ENCODE results near the gene DMAC2.
"Not testable (repeated sequence)": the region's sequence is repeated elsewhere in the genome, so short reads cannot be mapped to it uniquely, and the experiment has no call there.

DMAC2 gene

GRCh38 chr19:41435376-41435775 is 4.3 kb downstream of the DMAC2 start:
- H3K9me3 ChIP-seq (ENCODE audit: control extremely low read depth in 1 of 5, control insufficient read depth in 4 of 5, insufficient read depth in 2 of 5, low read depth in 1 of 5, low read length in 4 of 5); H3K27ac ChIP-seq (ENCODE audit: insufficient read depth in 1 of 2, low read depth in 1 of 2, low read length in 2 of 2, poor library complexity in 1 of 2, severe bottlenecking in 2 of 2); DNase-seq; H3K4me3 ChIP-seq (ENCODE audit: control insufficient read depth in 1 of 7, extremely low read depth in 1 of 7, insufficient read depth in 4 of 7, low read depth in 2 of 7, low read length in 6 of 7); H3K27me3 ChIP-seq (replicated peaks in 2 of 5; ENCODE audit: control insufficient read depth in 4 of 5, insufficient read depth in 5 of 5, low read length in 4 of 5): not testable (repeated sequence)
- 100% methylated on average over 11 of the region's 11 CpGs for WGBS (ENCODE audit: insufficient coverage)
- Histone ChIP-seq H3K36me3 (ENCODE audit: control insufficient read depth in 4 of 4, insufficient read depth in 4 of 4, low read length in 3 of 4) (peaks cover 0 to 41% (median 24%) of the 10 kb centered on the region in 4 experiments), H3K4me1 (ENCODE audit: control extremely low read depth in 1 of 4, control insufficient read depth in 4 of 4, insufficient read depth in 4 of 4, low read length in 3 of 4) (peaks cover 4 to 37% (median 28%) of the 10 kb centered on the region in 4 experiments)
- CTCF ChIA-PET = interaction anchor here (0.6 to 2.0 kb wide), 7 partner anchors 10 to 130 kb away, joined by 3 to 10 read pairs (median 4); no protein-coding TSS in a partner anchor
- POLR2A ChIA-PET = interaction anchor here (0.6 kb wide), 1 partner anchor 36 kb away, joined by 4 read pairs; no protein-coding TSS in a partner anchor

GRCh38 chr19:41434450-41434849 is 5.3 kb downstream of the DMAC2 start:
- Histone ChIP-seq H3K36me3 (ENCODE audit: control insufficient read depth in 4 of 4, insufficient read depth in 4 of 4, low read length in 3 of 4) (peaks cover 0 to 41% (median 24%) of the 10 kb centered on the region in 4 experiments), H3K9me3 (ENCODE audit: control extremely low read depth in 1 of 5, control insufficient read depth in 4 of 5, insufficient read depth in 2 of 5, low read depth in 1 of 5, low read length in 4 of 5) (no peaks in the 10 kb centered on the region), H3K27ac (ENCODE audit: insufficient read depth in 1 of 2, low read depth in 1 of 2, low read length in 2 of 2, poor library complexity in 1 of 2, severe bottlenecking in 2 of 2) (peak overlapping the region in 1 of 2 experiments; percentile 38), H3K4me1 (ENCODE audit: control extremely low read depth in 1 of 4, control insufficient read depth in 4 of 4, insufficient read depth in 4 of 4, low read length in 3 of 4) (peaks cover 4 to 37% (median 26%) of the 10 kb centered on the region in 4 experiments), H3K27me3 (replicated peaks in 2 of 5; ENCODE audit: control insufficient read depth in 4 of 5, insufficient read depth in 5 of 5, low read length in 4 of 5) (no peaks in the 10 kb centered on the region), H3K4me3 (ENCODE audit: control insufficient read depth in 1 of 7, extremely low read depth in 1 of 7, insufficient read depth in 4 of 7, low read depth in 2 of 7, low read length in 6 of 7) (no peak overlapping the region)
- DNase-seq = peak in 2 of 3 donors; percentile 47 to 59
- WGBS (ENCODE audit: insufficient coverage) = 39% methylated on average over 5 of the region's 5 CpGs
- ChIA-PET CTCF (interaction anchor here (1.4 to 1.7 kb wide), 3 partner anchors 10 to 15 kb away, joined by 4 read pairs; no protein-coding TSS in a partner anchor), POLR2A (no interaction called here)

- Histone ChIP-seq H3K4me3 (ENCODE audit: control insufficient read depth in 1 of 7, extremely low read depth in 1 of 7, insufficient read depth in 4 of 7, low read depth in 2 of 7, low read length in 6 of 7) (no peak overlapping the region), H3K4me1 (ENCODE audit: control extremely low read depth in 1 of 4, control insufficient read depth in 4 of 4, insufficient read depth in 4 of 4, low read length in 3 of 4) (peaks cover 2 to 40% (median 33%) of the 10 kb centered on the region in 4 experiments), H3K27ac (ENCODE audit: insufficient read depth in 1 of 2, low read depth in 1 of 2, low read length in 2 of 2, poor library complexity in 1 of 2, severe bottlenecking in 2 of 2) (peak overlapping the region; percentile 8 to 45), H3K9me3 (ENCODE audit: control extremely low read depth in 1 of 5, control insufficient read depth in 4 of 5, insufficient read depth in 2 of 5, low read depth in 1 of 5, low read length in 4 of 5) (no peaks in the 10 kb centered on the region), H3K36me3 (ENCODE audit: control insufficient read depth in 4 of 4, insufficient read depth in 4 of 4, low read length in 3 of 4) (peaks cover 0 to 45% (median 24%) of the 10 kb centered on the region in 4 experiments), H3K27me3 (replicated peaks in 2 of 5; ENCODE audit: control insufficient read depth in 4 of 5, insufficient read depth in 5 of 5, low read length in 4 of 5) (no peaks in the 10 kb centered on the region)
- ChIA-PET CTCF (interaction anchor here (0.7 to 1.7 kb wide), 4 partner anchors 10 to 138 kb away, joined by 3 to 4 read pairs (median 3); partner anchors contain the start of gene ERICH4), POLR2A (interaction anchor here (0.9 kb wide), 1 partner anchor 26 kb away, joined by 3 read pairs; no protein-coding TSS in a partner anchor)
- WGBS (ENCODE audit: insufficient coverage) = 97% methylated on average over 18 of the region's 18 CpGs
- no peak for DNase-seq
Measured at GRCh38 chr19:41433171-41433570, 6.5 kb downstream of the DMAC2 start.

- Histone ChIP-seq H3K4me3 (ENCODE audit: control insufficient read depth in 1 of 7, extremely low read depth in 1 of 7, insufficient read depth in 4 of 7, low read depth in 2 of 7, low read length in 6 of 7) (no peak overlapping the region), H3K27ac (ENCODE audit: insufficient read depth in 1 of 2, low read depth in 1 of 2, low read length in 2 of 2, poor library complexity in 1 of 2, severe bottlenecking in 2 of 2) (no peak overlapping the region), H3K9me3 (ENCODE audit: control extremely low read depth in 1 of 5, control insufficient read depth in 4 of 5, insufficient read depth in 2 of 5, low read depth in 1 of 5, low read length in 4 of 5) (no peaks in the 10 kb centered on the region), H3K4me1 (ENCODE audit: control extremely low read depth in 1 of 4, control insufficient read depth in 4 of 4, insufficient read depth in 4 of 4, low read length in 3 of 4) (peaks cover 4 to 53% (median 47%) of the 10 kb centered on the region in 4 experiments), H3K36me3 (ENCODE audit: control insufficient read depth in 4 of 4, insufficient read depth in 4 of 4, low read length in 3 of 4) (peaks cover 0 to 38% (median 20%) of the 10 kb centered on the region in 4 experiments), H3K27me3 (replicated peaks in 2 of 5; ENCODE audit: control insufficient read depth in 4 of 5, insufficient read depth in 5 of 5, low read length in 4 of 5) (no peaks in the 10 kb centered on the region)
- POLR2A ChIA-PET = interaction anchor here (1.1 to 1.6 kb wide), 3 partner anchors 8 to 86 kb away, joined by 3 to 6 read pairs (median 3); partner anchors contain the start of gene DMAC2
- WGBS (ENCODE audit: insufficient coverage) = 79% methylated on average over 18 of the region's 23 CpGs
- peak; percentile 55 to 68 (median 68) for DNase-seq
- CTCF ChIA-PET = interaction anchor here (0.8 to 2.4 kb wide), 29 partner anchors 8 to 139 kb away, joined by 3 to 23 read pairs (median 4); partner anchors contain the start of genes CCDC97 and DMAC2
Measured at GRCh38 chr19:41431426-41432386, 8.0 kb downstream of the DMAC2 start.

- H3K4me3 ChIP-seq (ENCODE audit: control insufficient read depth in 1 of 7, extremely low read depth in 1 of 7, insufficient read depth in 4 of 7, low read depth in 2 of 7, low read length in 6 of 7) = no peak overlapping the region
- 88% methylated on average over 6 of the region's 6 CpGs for WGBS (ENCODE audit: insufficient coverage)
- ChIA-PET CTCF (interaction anchor here (0.6 to 2.4 kb wide), 22 partner anchors 9 to 165 kb away, joined by 3 to 23 read pairs (median 4); partner anchors contain the start of genes CCDC97 and DMAC2), POLR2A (interaction anchor here (1.1 to 1.6 kb wide), 2 partner anchors 8 to 78 kb away, joined by 3 to 6 read pairs; partner anchors contain the start of gene DMAC2)
- DNase-seq = no peak
- no peak overlapping the region for H3K27ac ChIP-seq (ENCODE audit: insufficient read depth in 1 of 2, low read depth in 1 of 2, low read length in 2 of 2, poor library complexity in 1 of 2, severe bottlenecking in 2 of 2)
- peaks cover 4 to 60% (median 55%) of the 10 kb centered on the region in 4 experiments for H3K4me1 ChIP-seq (ENCODE audit: control extremely low read depth in 1 of 4, control insufficient read depth in 4 of 4, insufficient read depth in 4 of 4, low read length in 3 of 4)
- no peaks in the 10 kb centered on the region for H3K27me3 ChIP-seq (replicated peaks in 2 of 5; ENCODE audit: control insufficient read depth in 4 of 5, insufficient read depth in 5 of 5, low read length in 4 of 5)
- H3K36me3 ChIP-seq (ENCODE audit: control insufficient read depth in 4 of 4, insufficient read depth in 4 of 4, low read length in 3 of 4) = peaks cover 0 to 36% (median 16%) of the 10 kb centered on the region in 4 experiments
- H3K9me3 ChIP-seq (ENCODE audit: control extremely low read depth in 1 of 5, control insufficient read depth in 4 of 5, insufficient read depth in 2 of 5, low read depth in 1 of 5, low read length in 4 of 5) = no peaks in the 10 kb centered on the region
Measured at GRCh38 chr19:41430922-41431321, 8.8 kb downstream of the DMAC2 start.

- peak overlapping the region in 1 of 2 experiments; percentile 86 for H3K27ac ChIP-seq (ENCODE audit: insufficient read depth in 1 of 2, low read depth in 1 of 2, low read length in 2 of 2, poor library complexity in 1 of 2, severe bottlenecking in 2 of 2)
- no peaks in the 10 kb centered on the region for H3K27me3 ChIP-seq (replicated peaks in 2 of 5; ENCODE audit: control insufficient read depth in 4 of 5, insufficient read depth in 5 of 5, low read length in 4 of 5)
- DNase-seq = no peak
- H3K9me3 ChIP-seq (ENCODE audit: control extremely low read depth in 1 of 5, control insufficient read depth in 4 of 5, insufficient read depth in 2 of 5, low read depth in 1 of 5, low read length in 4 of 5) = no peaks in the 10 kb centered on the region
- WGBS (ENCODE audit: insufficient coverage) = 33% methylated on average over 1 of the region's 1 CpG
- ChIA-PET CTCF (interaction anchor here (0.6 to 3.7 kb wide), 14 partner anchors 8 to 223 kb away, joined by 3 to 21 read pairs (median 4); partner anchors contain the start of genes DMAC2 and HNRNPUL1), POLR2A (interaction anchor here (0.6 kb wide), 1 partner anchor 10 kb away, joined by 5 read pairs; no protein-coding TSS in a partner anchor)
- H3K36me3 ChIP-seq (ENCODE audit: control insufficient read depth in 4 of 4, insufficient read depth in 4 of 4, low read length in 3 of 4) = peaks cover 0 to 51% (median 30%) of the 10 kb centered on the region in 4 experiments
- peaks cover 4 to 68% (median 64%) of the 10 kb centered on the region in 4 experiments for H3K4me1 ChIP-seq (ENCODE audit: control extremely low read depth in 1 of 4, control insufficient read depth in 4 of 4, insufficient read depth in 4 of 4, low read length in 3 of 4)
- peak overlapping the region in 6 of 7 experiments; percentile 30 to 90 (median 72) for H3K4me3 ChIP-seq (ENCODE audit: control insufficient read depth in 1 of 7, extremely low read depth in 1 of 7, insufficient read depth in 4 of 7, low read depth in 2 of 7, low read length in 6 of 7)
Measured at GRCh38 chr19:41428481-41428859, 11.2 kb downstream of the DMAC2 start.
